OCI-LY3 (cell line): ENCODE results near the gene ADAM33.

Source experiments
- EZH2phosphoT487 ChIP-seq: fragments of 200-600 bp; shearing (Covaris generic); IDR thresholded peaks from 2 replicates; pipeline ENCODE4 v1.6.1; 2018; ENCODE audit warnings: antibody characterized with exemption, mixed run types, low read depth
- TF ChIP-seq, protein P1 (sequence below): fragments of 200-600, 300-600 bp; sonication (generic); IDR thresholded peaks from 2 replicates; pipeline ENCODE4 v1.5.1; 2014; ENCODE audit warnings: antibody characterized with exemption, low read length, low read depth

DNA sequence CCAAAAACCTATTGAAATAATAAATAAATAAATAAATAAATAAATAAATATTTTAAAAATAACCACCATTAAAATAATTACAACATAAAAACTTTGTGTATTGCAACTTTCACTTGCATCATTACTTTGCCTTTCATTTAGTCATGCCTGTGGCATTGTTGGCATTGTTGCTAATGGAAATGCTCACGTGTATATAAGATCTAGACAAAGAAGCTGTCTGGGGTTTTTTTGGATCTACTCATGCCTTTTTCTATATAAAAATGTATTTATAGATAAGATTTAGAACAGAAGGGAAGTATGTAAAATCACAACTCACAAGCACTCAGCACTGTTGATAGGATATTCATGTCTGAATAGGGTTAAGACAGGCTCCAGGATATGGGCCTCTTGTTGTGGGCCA is 46.5 kb downstream of the ADAM33 start:
- TF ChIP-seq, protein P1, sequence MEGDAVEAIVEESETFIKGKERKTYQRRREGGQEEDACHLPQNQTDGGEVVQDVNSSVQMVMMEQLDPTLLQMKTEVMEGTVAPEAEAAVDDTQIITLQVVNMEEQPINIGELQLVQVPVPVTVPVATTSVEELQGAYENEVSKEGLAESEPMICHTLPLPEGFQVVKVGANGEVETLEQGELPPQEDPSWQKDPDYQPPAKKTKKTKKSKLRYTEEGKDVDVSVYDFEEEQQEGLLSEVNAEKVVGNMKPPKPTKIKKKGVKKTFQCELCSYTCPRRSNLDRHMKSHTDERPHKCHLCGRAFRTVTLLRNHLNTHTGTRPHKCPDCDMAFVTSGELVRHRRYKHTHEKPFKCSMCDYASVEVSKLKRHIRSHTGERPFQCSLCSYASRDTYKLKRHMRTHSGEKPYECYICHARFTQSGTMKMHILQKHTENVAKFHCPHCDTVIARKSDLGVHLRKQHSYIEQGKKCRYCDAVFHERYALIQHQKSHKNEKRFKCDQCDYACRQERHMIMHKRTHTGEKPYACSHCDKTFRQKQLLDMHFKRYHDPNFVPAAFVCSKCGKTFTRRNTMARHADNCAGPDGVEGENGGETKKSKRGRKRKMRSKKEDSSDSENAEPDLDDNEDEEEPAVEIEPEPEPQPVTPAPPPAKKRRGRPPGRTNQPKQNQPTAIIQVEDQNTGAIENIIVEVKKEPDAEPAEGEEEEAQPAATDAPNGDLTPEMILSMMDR: no peak
- TF ChIP-seq EZH2phosphoT487: no peak
